ENCODE measurements around the gene FER.

GRCh38 chr5:109163336-109163735 is 415.6 kb downstream of the FER start:
- TF ChIP-seq CTCF (conservative IDR thresholded peaks at IDR 0.05) (no peak), EZH2 (IDR thresholded peaks at IDR 0.05; ENCODE audit: low read depth) (no peak)
